GM12865 (cell line): Measurements from ENCODE around the gene PTK7.

Source experiments
- DNase-seq: peaks from one replicate; pipeline ENCODE4 v3.0.0; 2010; ENCODE audit warnings: low read depth
- H3K4me3 ChIP-seq: 2 replicates; pipeline ENCODE4 v1.5.1; 2011; ENCODE audit warnings: mild to moderate bottlenecking, low read depth, low read length, control low read depth
- CTCF ChIP-seq: IDR thresholded peaks from 2 replicates; pipeline ENCODE4 v1.5.1; 2011; ENCODE audit warnings: low read length, control low read depth, low read depth, inconsistent platforms; ENCODE audit not compliant: insufficient read depth; ENCODE audit errors: missing control alignments

PTK7 gene

GRCh38 chr6:43088654-43089056, 12.5 kb downstream of the PTK7 start:
- no peak overlapping the region for H3K4me3 ChIP-seq
- no peak for DNase-seq
- TF ChIP-seq CTCF, result no peak

- no peak for DNase-seq
- no peak overlapping the region for H3K4me3 ChIP-seq
- TF ChIP-seq CTCF, result no peak
These were observed 13.4 kb downstream of the PTK7 start for GRCh38 chr6:43089467-43089866.

GRCh38 chr6:43089874-43090558, 13.9 kb downstream of the PTK7 start:
- no peak overlapping the region for H3K4me3 ChIP-seq
- DNase-seq, result no peak
- TF ChIP-seq CTCF, result no peak

- no peak for TF ChIP-seq CTCF
- no peak for DNase-seq
- H3K4me3 ChIP-seq, result no peak overlapping the region
These were observed 14.4 kb downstream of the PTK7 start for GRCh38 chr6:43090559-43090956.

- H3K4me3 ChIP-seq, result no peak overlapping the region
- no peak for DNase-seq
- TF ChIP-seq CTCF, result no peak
These were observed 14.9 kb downstream of the PTK7 start for GRCh38 chr6:43091020-43091419.

- H3K4me3 ChIP-seq, result no peak overlapping the region
- no peak for TF ChIP-seq CTCF
- DNase-seq, result no peak
These were observed 15.4 kb downstream of the PTK7 start for GRCh38 chr6:43091436-43091991.

GRCh38 chr6:43092635-43093034, 16.5 kb downstream of the PTK7 start:
- H3K4me3 ChIP-seq, result no peak overlapping the region
- TF ChIP-seq CTCF, result no peak
- no peak for DNase-seq
